ENCODE results near the gene CRNKL1.

GRCh38 chr20:20034486-20034885 lies 17.8 kb downstream of the CRNKL1 start:
- TF ChIP-seq CTCF (IDR thresholded peaks at IDR 0.05) = no peak
- no peak for TF ChIP-seq POLR2A (IDR thresholded peaks at IDR 0.05)
- TF ChIP-seq POLR2AphosphoS5 (IDR thresholded peaks at IDR 0.05) = no peak
- no peak for TF ChIP-seq EP300 (IDR thresholded peaks at IDR 0.05; ENCODE audit: low read depth)

Measured in transverse colon (tissue), 4 donors.